ENCODE measurements around the gene FAM174C.
"Not testable (repeated sequence)": the region's sequence is repeated elsewhere in the genome, so short reads cannot be mapped to it uniquely, and the experiment has no call there.

Gene FAM174C

GRCh38 chr19:1237754-1238368 lies 37.5 kb upstream of the FAM174C start, which contains the start of gene CBARP:
TSS of gene CBARP (minus strand) at chr19:1238005. CDS start at chr19:1236100, 1,905 bp downstream.
- DNase-seq = no peak

GRCh38 chr19:1238369-1239303 lies 36.7 kb upstream of the FAM174C start:
- no peak for DNase-seq

GRCh38 chr19:1239420-1239795 lies 35.9 kb upstream of the FAM174C start:
- no peak for DNase-seq

GRCh38 chr19:1239796-1240737 lies 35.3 kb upstream of the FAM174C start:
- peak; percentile 94 for DNase-seq

GRCh38 chr19:1240925-1241324 lies 34.4 kb upstream of the FAM174C start:
- no peak for DNase-seq

- DNase-seq = peak; percentile 97
Observed at GRCh38 chr19:1241417-1242095, 33.8 kb upstream of the FAM174C start, which contains the start of gene ATP5F1D. TSS of gene ATP5F1D (plus strand) at chr19:1241751. CDS start at chr19:1241851, 100 bp downstream.

- DNase-seq = peak; percentile 81
Observed at GRCh38 chr19:1243768-1244692, 31.3 kb upstream of the FAM174C start.

GRCh38 chr19:1244693-1245451 lies 30.5 kb upstream of the FAM174C start:
- peak; percentile 82 for DNase-seq

GRCh38 chr19:1245494-1246264 lies 29.7 kb upstream of the FAM174C start:
- DNase-seq = no peak

- DNase-seq = not testable (repeated sequence)
Observed at GRCh38 chr19:1246265-1247087, 28.9 kb upstream of the FAM174C start.

- no peak for DNase-seq
Observed at GRCh38 chr19:1247748-1248138, 27.6 kb upstream of the FAM174C start.

- peak; percentile 85 for DNase-seq
Observed at GRCh38 chr19:1248139-1248785, 27.1 kb upstream of the FAM174C start, which contains the start of gene MIDN. TSS of gene MIDN (plus strand) at chr19:1248583. CDS start at chr19:1250297, 1,714 bp downstream.

GRCh38 chr19:1248786-1249297 lies 26.5 kb upstream of the FAM174C start:
- peak; percentile 72 for DNase-seq

- DNase-seq = peak; percentile 96
Observed at GRCh38 chr19:1249298-1249989, 25.9 kb upstream of the FAM174C start.

GRCh38 chr19:1249990-1250436 lies 25.3 kb upstream of the FAM174C start:
- no peak for DNase-seq

- no peak for DNase-seq
Observed at GRCh38 chr19:1250437-1251260, 24.7 kb upstream of the FAM174C start.
